Psoas muscle (tissue), 8 donors: Measurements from ENCODE around the gene EXTL1. TPM values are rescaled to one million over a fixed set of nuclear protein-coding genes. Genes with fewer than 3 reads are reported as not detected.

Experiments
- ATAC-seq, 4 donors: fragments of 200-7000 bp; cut with Tn5 transposase; one replicate each; pipeline ENCODE4 v1.9.1; 2020; ENCODE audit warnings: moderate library complexity in 3 of 4, mild to moderate bottlenecking in 2 of 4
- DNase-seq, 2 donors: peaks; one replicate each; pipeline ENCODE4 v3.0.0-alpha.2; 2020
- H3K27ac ChIP-seq: fragments of 200-600 bp; one replicate; pipeline ENCODE4 v1.8.0; 2022
- H3K27me3 ChIP-seq, 3 donors: fragments of 200-600 bp in 1 of 3; one replicate each; pipeline versions ENCODE4 v1.6.1 to v1.8.0; 2013 to 2022; ENCODE audit warnings: low read length in 2 of 3, mild to moderate bottlenecking in 2 of 3, moderate library complexity in 1 of 3; ENCODE audit not compliant: insufficient read depth in 3 of 3
- H3K36me3 ChIP-seq, 2 donors: fragments of 200-600 bp in 1 of 2; one replicate each; pipeline versions ENCODE4 v1.6.1 to v1.8.0; 2013 to 2022; ENCODE audit warnings: low read depth in 1 of 2, mild to moderate bottlenecking in 1 of 2, moderate library complexity in 1 of 2; ENCODE audit not compliant: insufficient read depth in 1 of 2
- H3K4me1 ChIP-seq: fragments of 200-600 bp; one replicate; pipeline ENCODE4 v1.8.0; 2022
- H3K4me3 ChIP-seq: fragments of 200-600 bp; one replicate; pipeline ENCODE4 v1.8.0; 2022; ENCODE audit warnings: mild to moderate bottlenecking
- H3K9me3 ChIP-seq: fragments of 200-600 bp; one replicate; pipeline ENCODE4 v1.8.0; 2022
- CTCF ChIP-seq: fragments of 200-600 bp; IDR thresholded peaks from one replicate; pipeline ENCODE4 v1.8.0; 2022; ENCODE audit warnings: antibody characterized with exemption
- WGBS, 3 donors: extraction: QIAGEN DNeasy Blood & Tissue Kit; methylation state at CpG; one replicate each; pipeline versions ENCODE4 v1.1.6 to v1.1.7; 2013; 5-methylcytosine and 5-hydroxymethylcytosine counted together
- intact Hi-C, 2 donors: fragments of 100-400 bp; cut with DNase I; formaldehyde crosslinking; loops; one replicate each; pipeline versions ENCODE4 v1.11.0 to v1.14.2; 2022
- polyA plus RNA-seq, 3 donors: library from polyadenylated mRNA; stranded (reverse); fragments of 200-250 nt; gene quantifications; one replicate each; pipeline ENCODE4 v1.2.3, GENCODE V29; 2013
- total RNA-seq, 4 donors: library from RNA; stranded (reverse); fragmentation: NEBNext Ultra II Directional in 2 of 4; extraction: Animal tissue kit (Norgen Biotek cat#: 25700) in 2 of 4; gene quantifications; one replicate each; pipeline versions ENCODE4 v1.2.1 to v1.2.4, GENCODE V29; 2021 to 2023
- donor health status: healthy with polysubstance abuse.
- donor health status: DM: no; HTN: no; CAD: no; lungs with moderate emphysema.
- donor health status: Bipolar disorder and iron deficiency.
- donor health status: healthy.
- donor health status: DM: yes; HTN: yes; CAD: no.
- donor health status: DM: no; HTN: no; CAD: no.
- donor health status: DM: no; HTN: no; CAD: no.
- donor health status: DM: yes; HTN: yes; CAD: no.

EXTL1 gene
- total and polyA plus RNA-seq, 7 donors = 0.39 to 4.6 (median 1.1) TPM

- Histone ChIP-seq H3K27ac (peak overlapping the region; percentile 88), H3K4me3 (no peak overlapping the region), H3K27me3 (no peaks in the 10 kb centered on the region), H3K9me3 (no peaks in the 10 kb centered on the region), H3K4me1 (peaks cover 51% of the 10 kb centered on the region), H3K36me3 (peaks cover 2 to 8% of the 10 kb centered on the region in 2 donors)
- ATAC-seq (no peak), DNase-seq (no peak)
- intact Hi-C loops = no loop called here
- 87 to 95% (median 90%) methylated on average over 6 of the region's 6 CpGs for WGBS, 3 donors
- TF ChIP-seq CTCF = no peak
Observed at GRCh38 chr1:26070963-26071342, 49.4 kb downstream of the EXTL1 start.

- WGBS, 3 donors = 11 to 19% (median 16%) methylated on average over 6 of the region's 6 CpGs
- H3K36me3 ChIP-seq = no peaks in the 10 kb centered on the region
- no peaks in the 10 kb centered on the region for H3K27me3 ChIP-seq
- peaks cover 58% of the 10 kb centered on the region for H3K4me1 ChIP-seq
- no peak for TF ChIP-seq CTCF
- DNase-seq (peak; percentile 75 to 94), ATAC-seq (peak; percentile 53 to 71 (median 59))
- H3K9me3 ChIP-seq = no peaks in the 10 kb centered on the region
- peak overlapping the region; percentile 88 for H3K27ac ChIP-seq
- intact Hi-C loops = no loop called here
- H3K4me3 ChIP-seq = peak overlapping the region; percentile 35
Observed at GRCh38 chr1:26072305-26072704, 50.7 kb downstream of the EXTL1 start.

DNA sequence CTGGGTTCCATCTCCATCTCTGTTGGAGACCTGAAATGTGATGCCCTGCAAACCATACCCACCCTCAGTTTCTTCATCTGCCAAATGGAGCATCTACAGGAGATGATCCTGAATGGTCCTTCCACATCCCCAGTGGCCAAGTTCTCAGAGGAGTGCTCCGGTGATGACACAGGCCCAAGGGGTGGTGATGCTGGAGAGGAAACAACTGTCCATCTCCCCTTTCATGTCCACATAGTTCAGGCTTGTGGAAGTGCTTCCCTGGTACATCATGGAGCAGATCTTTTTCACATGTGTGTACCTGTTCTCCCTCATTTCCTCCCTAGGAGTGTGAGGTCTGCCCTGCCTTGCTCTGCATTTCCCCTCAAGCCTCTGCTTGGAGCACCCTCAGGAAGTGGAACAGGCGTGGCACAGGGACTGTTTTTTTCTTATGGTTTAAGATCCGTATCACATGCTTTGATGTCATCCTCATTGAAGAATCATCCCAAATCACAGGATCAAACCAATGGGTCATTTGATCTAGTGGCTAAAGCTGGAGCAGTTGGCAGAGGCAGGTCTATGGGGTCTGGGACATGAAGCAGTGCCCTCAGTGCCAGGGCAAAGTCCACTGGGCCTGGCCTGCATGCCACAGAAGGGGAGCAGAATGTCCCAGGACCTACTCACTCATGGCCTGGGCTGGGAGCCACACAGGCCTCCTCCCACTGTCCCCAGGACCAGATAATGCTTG is 54.0 kb downstream of the EXTL1 start:
- peaks cover 74% of the 10 kb centered on the region for H3K4me1 ChIP-seq
- ATAC-seq (peak; percentile 19 to 78 (median 78)), DNase-seq (peak; percentile 54 to 92)
- H3K27me3 ChIP-seq = no peaks in the 10 kb centered on the region
- no peaks in the 10 kb centered on the region for H3K9me3 ChIP-seq
- no peak for TF ChIP-seq CTCF
- H3K27ac ChIP-seq = peak overlapping the region; percentile 76
- intact Hi-C loops = no loop called here
- no peaks in the 10 kb centered on the region for H3K36me3 ChIP-seq
- no peak overlapping the region for H3K4me3 ChIP-seq
- 17 to 40% (median 20%) methylated on average over 3 of the region's 3 CpGs for WGBS, 3 donors

DNA sequence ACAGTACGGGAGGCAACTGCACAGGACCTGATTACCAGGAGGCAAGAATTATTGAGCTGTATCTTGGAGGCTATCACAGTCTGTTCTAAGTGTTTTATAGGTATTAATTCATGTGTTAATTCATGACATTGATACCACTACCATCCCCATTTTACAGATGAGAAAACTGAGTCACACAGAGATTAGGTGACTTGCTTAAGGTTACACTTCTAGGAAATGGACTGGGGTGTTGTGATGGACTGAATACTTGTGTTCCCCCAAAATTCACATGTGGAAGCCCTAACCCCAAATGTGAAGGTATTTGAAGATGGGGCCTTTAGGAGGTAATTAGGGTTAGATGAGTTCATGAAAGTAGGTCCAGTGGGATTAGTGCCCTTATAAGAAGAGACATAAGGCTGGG is 55.9 kb downstream of the EXTL1 start:
- Histone ChIP-seq H3K4me1 (peaks cover 75% of the 10 kb centered on the region), H3K4me3 (no peak overlapping the region), H3K27me3 (no peaks in the 10 kb centered on the region), H3K27ac (peak overlapping the region; percentile 91), H3K9me3 (no peaks in the 10 kb centered on the region), H3K36me3 (no peaks in the 10 kb centered on the region)
- intact Hi-C loops = no loop called here
- DNase-seq (no peak), ATAC-seq (no peak)
- WGBS, 3 donors = 100% methylated on average over 1 of the region's 1 CpG
- no peak for TF ChIP-seq CTCF
